A673 (cell line): ENCODE data around the gene ANKS3. TPM values are rescaled to one million over a fixed set of nuclear protein-coding genes. Genes with fewer than 3 reads are reported as not detected.

Experiments used
- BruUV-seq: library from RNA; stranded (reverse); fragments of 400-500 nt; replicated peaks from 2 replicates; lab custom pipeline; 2021; lab: Mats Ljungman, UMichigan
- CTCF ChIA-PET: fragments of 300-600 bp; sonication (Branson Sonifier 250); formaldehyde crosslinking; loops from one replicate; lab custom pipeline; 2022; ENCODE audit warnings: antibody characterized with exemption; lab: Charles Lee
- POLR2A ChIA-PET: fragments of 300-600 bp; sonication (Branson Sonifier 250); formaldehyde crosslinking; loops from one replicate; lab custom pipeline; 2022; ENCODE audit warnings: antibody characterized with exemption; ENCODE audit not compliant: low non-redundant PET; lab: Charles Lee
- DNase-seq: peaks from one replicate; pipeline ENCODE4 v3.0.0-alpha.2; 2015; ENCODE audit warnings: low spot score
- H3K27ac ChIP-seq: fragments of 200-600 bp; sonication (generic); 2 replicates; pipeline ENCODE4 v1.5.1; 2016; ENCODE audit warnings: mixed run types, low read depth, mild to moderate bottlenecking, mixed read lengths, antibody characterized with exemption, low read length; ENCODE audit not compliant: poor library complexity, severe bottlenecking
- H3K27me3 ChIP-seq: fragments of 200-600 bp; sonication (generic); replicated peaks from 2 replicates; pipeline ENCODE4 v1.6.1; 2017; ENCODE audit warnings: mixed run types, low read depth, mild to moderate bottlenecking, mixed read lengths, antibody characterized with exemption, low read length; ENCODE audit not compliant: insufficient read depth, poor library complexity
- H3K36me3 ChIP-seq: fragments of 200-600 bp; sonication (generic); 2 replicates; pipeline ENCODE4 v1.6.1; 2016; ENCODE audit warnings: mixed run types, mild to moderate bottlenecking, mixed read lengths, antibody characterized with exemption, low read length; ENCODE audit not compliant: insufficient read depth, poor library complexity, severe bottlenecking
- H3K4me1 ChIP-seq: fragments of 200-600 bp; sonication (generic); 2 replicates; pipeline ENCODE4 v1.6.1; 2017; ENCODE audit warnings: mixed run types, mild to moderate bottlenecking, mixed read lengths, antibody characterized with exemption, low read length; ENCODE audit not compliant: insufficient read depth, poor library complexity, severe bottlenecking
- H3K4me3 ChIP-seq: fragments of 200-600 bp; sonication (generic); 2 replicates; pipeline ENCODE4 v1.5.1; 2016; ENCODE audit warnings: low read depth, mixed run types, mild to moderate bottlenecking, mixed read lengths, low read length; ENCODE audit not compliant: poor library complexity, severe bottlenecking
- H3K9me3 ChIP-seq: fragments of 200-600 bp; sonication (generic); 2 replicates; pipeline ENCODE4 v1.6.1; 2016; ENCODE audit warnings: mixed run types, low read depth, mild to moderate bottlenecking, mixed read lengths, antibody characterized with exemption, low read length; ENCODE audit not compliant: poor library complexity, severe bottlenecking
- CTCF ChIP-seq: fragments of 300-800, 200-600 bp; sonication (generic); conservative IDR thresholded peaks from 2 replicates; pipeline ENCODE4 v1.5.1; 2017; ENCODE audit warnings: low read depth, mild to moderate bottlenecking, antibody characterized with exemption, low read length, moderate library complexity, mixed read lengths
- EZH2 ChIP-seq: fragments of 200-600 bp; sonication (generic); IDR thresholded peaks from 2 replicates; pipeline ENCODE4 v1.6.1; 2017; ENCODE audit warnings: borderline replicate concordance, low read depth, mild to moderate bottlenecking, mixed read lengths, antibody characterized with exemption, low read length; ENCODE audit not compliant: poor library complexity, severe bottlenecking
- intact Hi-C: fragments of 100-400 bp; cut with micrococcal nuclease; formaldehyde crosslinking; loops from one replicate; pipeline ENCODE4 v1.10.0; 2022; ENCODE audit not compliant: unreplicated experiment
- total RNA-seq: library from RNA; stranded (reverse); gene quantifications from 2 replicates; pipeline ENCODE4 v1.2.3, GENCODE V29; 2021

The ANKS3 gene
- total RNA-seq, 1 experiment from 2014 or later = 26.9 TPM

- BruUV-seq = no TSS peak
- no peaks in the 10 kb centered on the region for H3K27me3 ChIP-seq
- H3K36me3 ChIP-seq = peaks cover 10% of the 10 kb centered on the region
- CTCF ChIA-PET = no interaction called here
- H3K9me3 ChIP-seq = no peaks in the 10 kb centered on the region
- H3K4me3 ChIP-seq = no peak overlapping the region
- TF ChIP-seq CTCF = no peak
- TF ChIP-seq EZH2 = no peak
- POLR2A ChIA-PET = no interaction called here
- intact Hi-C loops = no loop called here
- no peaks in the 10 kb centered on the region for H3K4me1 ChIP-seq
- H3K27ac ChIP-seq = no peak overlapping the region
- no peak for DNase-seq
Observed at GRCh38 chr16:4723071-4723767, 10.9 kb downstream of the ANKS3 start.

- Histone ChIP-seq H3K27ac (peak overlapping the region; percentile 50), H3K9me3 (no peaks in the 10 kb centered on the region), H3K4me3 (no peak overlapping the region), H3K4me1 (no peaks in the 10 kb centered on the region), H3K36me3 (peaks cover 6% of the 10 kb centered on the region), H3K27me3 (no peaks in the 10 kb centered on the region)
- no TSS peak for BruUV-seq
- ChIA-PET POLR2A (no interaction called here), CTCF (no interaction called here)
- no peak for TF ChIP-seq EZH2
- TF ChIP-seq CTCF = no peak
- intact Hi-C loops = no loop called here
- no peak for DNase-seq
Observed at GRCh38 chr16:4718466-4718865, 15.6 kb downstream of the ANKS3 start.

GRCh38 chr16:4714996-4715395 lies 19.1 kb downstream of the ANKS3 start:
- intact Hi-C loops = no loop called here
- no peak overlapping the region for H3K27ac ChIP-seq
- no peaks in the 10 kb centered on the region for H3K27me3 ChIP-seq
- no peak for DNase-seq
- POLR2A ChIA-PET = no interaction called here
- H3K4me3 ChIP-seq = no peak overlapping the region
- no peaks in the 10 kb centered on the region for H3K9me3 ChIP-seq
- no TSS peak for BruUV-seq
- no peaks in the 10 kb centered on the region for H3K4me1 ChIP-seq
- peaks cover 9% of the 10 kb centered on the region for H3K36me3 ChIP-seq
- CTCF ChIA-PET = no interaction called here
- TF ChIP-seq CTCF (no peak), EZH2 (no peak)
